Measurements from ENCODE around the gene NYAP2. TPM values are rescaled to one million over a fixed set of nuclear protein-coding genes. Genes with fewer than 3 reads are reported as not detected.

Gene NYAP2
- total RNA-seq, 1 donor from 2014 or later, result 1.5 TPM

- no peak for DNase-seq (ENCODE audit: low spot score)
These were observed 28.9 kb downstream of the NYAP2 start for GRCh38 chr2:225428360-225428759.

GRCh38 chr2:225429717-225430116, 30.2 kb downstream of the NYAP2 start:
- no peak for DNase-seq (ENCODE audit: low spot score)

GRCh38 chr2:225431105-225431863, 31.8 kb downstream of the NYAP2 start:
- DNase-seq (ENCODE audit: low spot score), result no peak

GRCh38 chr2:225434014-225434413, 34.5 kb downstream of the NYAP2 start:
- DNase-seq (ENCODE audit: low spot score), result no peak

GRCh38 chr2:225437319-225437718, 37.8 kb downstream of the NYAP2 start:
- no peak for DNase-seq (ENCODE audit: low spot score)

DNA sequence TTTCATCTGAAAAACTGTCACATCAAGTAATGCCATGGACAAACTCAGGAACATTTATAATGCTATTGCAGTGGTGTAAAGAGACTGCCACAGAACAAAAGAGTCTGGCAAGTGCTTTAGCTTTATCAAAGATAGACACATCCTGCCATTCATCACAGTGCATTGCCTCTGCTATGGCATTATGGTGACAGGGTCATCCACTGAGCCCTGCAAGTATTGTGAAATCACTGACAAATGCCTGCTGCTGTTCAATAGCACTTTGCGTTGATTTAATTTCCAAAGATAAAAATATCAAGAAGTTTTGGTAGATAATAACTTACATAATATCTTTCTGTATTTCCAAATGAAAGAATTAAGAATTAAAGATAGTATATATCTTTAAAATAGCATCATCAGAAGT, 38.7 kb downstream of the NYAP2 start:
- no peak for DNase-seq (ENCODE audit: low spot score)

DNA sequence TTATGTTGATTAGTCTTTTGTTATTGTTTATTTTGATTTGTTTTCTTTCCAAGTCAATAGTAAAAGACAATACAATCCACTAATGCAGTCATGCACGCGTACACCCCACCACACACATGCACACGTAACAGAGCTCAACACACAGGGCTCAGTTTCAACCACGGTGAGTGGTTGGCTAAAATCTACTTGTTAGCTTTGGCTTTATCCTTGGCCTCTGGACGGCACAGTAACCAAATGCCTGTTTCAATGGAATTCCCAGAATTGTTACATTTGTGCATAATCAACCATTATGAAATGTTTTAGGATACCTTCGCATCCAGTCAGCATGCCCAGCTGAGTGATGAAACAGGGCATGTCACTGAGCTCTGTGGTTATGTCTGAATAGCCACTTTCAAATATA, 53.2 kb downstream of the NYAP2 start:
- no peak for DNase-seq (ENCODE audit: low spot score)

DNA sequence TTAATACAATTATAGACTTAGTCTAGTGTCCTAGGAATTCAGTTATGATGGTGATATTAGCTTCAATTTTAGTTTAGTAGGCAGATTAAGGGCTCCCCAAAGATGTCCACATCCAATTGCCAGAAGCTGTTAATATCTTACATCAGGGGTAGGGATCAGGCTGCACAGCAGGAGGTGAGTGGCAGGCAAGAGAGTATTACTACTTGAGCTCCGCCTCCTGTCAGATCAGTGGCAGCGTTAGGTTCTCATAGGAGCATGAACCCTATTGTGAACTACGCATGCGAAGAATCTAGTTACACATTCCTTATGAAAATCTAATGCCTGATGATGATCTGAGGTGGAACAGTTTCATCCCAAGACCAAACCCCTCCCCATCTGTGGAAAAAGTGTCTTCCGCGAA, 54.9 kb downstream of the NYAP2 start:
- no peak for DNase-seq (ENCODE audit: low spot score)

- DNase-seq (ENCODE audit: low spot score), result no peak
These were observed 57.2 kb downstream of the NYAP2 start for GRCh38 chr2:225456619-225457260.

DNA sequence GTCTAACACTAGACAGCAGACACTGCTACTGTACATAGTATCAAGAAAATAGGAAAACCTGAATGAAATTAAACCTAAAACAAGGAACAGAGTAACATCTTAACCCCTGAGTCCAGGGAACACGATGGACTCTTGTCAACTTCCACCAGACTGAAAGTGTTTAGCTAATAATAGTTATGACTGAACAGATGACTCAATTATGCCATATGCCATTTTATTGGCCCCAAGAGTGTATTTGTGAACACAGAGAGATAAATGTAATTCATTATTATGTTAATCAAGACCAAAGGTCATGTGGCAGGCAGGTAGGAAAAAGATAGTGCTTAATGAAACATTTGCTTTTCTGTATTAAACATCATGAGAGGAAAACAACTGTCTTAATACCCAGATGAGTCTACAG, 58.0 kb downstream of the NYAP2 start:
- no peak for DNase-seq (ENCODE audit: low spot score)

DNA sequence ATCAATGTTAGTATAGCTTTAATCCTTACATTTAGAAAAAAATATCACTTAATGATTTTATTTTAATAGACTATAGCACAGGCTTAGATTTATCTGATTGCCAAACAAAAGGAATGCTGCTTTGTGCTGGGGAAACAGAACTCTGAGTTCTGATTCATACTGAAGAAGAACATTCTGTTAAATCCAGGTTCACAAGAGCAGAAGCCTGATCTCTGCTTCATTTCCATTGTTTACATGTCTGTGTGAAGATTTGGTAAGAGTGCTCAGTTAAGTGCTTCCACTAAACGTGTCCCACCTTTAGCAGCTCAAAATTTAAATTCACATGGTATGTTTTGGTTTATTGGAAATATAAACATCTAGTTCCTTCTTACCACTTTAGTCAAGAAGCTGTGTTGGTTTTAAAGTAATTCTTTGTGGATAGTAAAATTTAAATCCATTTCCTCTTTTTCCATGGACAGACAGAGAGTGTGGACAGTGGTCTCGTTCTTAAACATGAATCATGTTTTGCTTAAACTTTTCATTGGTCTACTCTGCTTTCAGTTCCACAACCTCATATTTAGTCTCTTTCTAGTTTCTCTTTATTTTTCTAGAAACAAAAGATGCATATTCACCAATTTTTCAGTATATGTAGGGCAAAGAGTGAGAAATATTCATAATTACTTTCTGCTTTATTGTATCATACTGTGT, 59.1 kb downstream of the NYAP2 start:
- no peak for DNase-seq (ENCODE audit: low spot score)

DNA sequence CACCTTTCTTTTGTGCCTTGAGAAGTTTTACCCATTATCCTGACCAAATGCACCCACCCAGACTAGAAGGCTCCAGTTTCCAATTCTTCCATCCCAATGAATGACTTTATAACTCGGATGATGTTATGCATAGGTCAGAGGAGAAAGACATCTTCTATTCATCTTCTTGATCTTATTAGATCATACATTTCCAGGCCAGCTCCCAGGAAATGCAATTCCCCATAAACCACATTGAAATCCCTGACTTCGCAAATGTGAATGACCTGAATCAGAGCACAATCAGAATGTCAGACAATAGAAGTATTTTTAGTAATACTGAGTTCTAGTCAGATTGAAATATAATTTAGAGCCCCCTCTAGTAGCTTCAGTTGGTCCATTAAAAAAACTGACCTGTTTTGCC, 62.9 kb downstream of the NYAP2 start:
- no peak for DNase-seq (ENCODE audit: low spot score)

GRCh38 chr2:225462945-225463344, 63.4 kb downstream of the NYAP2 start:
- DNase-seq (ENCODE audit: low spot score), result no peak

DNA sequence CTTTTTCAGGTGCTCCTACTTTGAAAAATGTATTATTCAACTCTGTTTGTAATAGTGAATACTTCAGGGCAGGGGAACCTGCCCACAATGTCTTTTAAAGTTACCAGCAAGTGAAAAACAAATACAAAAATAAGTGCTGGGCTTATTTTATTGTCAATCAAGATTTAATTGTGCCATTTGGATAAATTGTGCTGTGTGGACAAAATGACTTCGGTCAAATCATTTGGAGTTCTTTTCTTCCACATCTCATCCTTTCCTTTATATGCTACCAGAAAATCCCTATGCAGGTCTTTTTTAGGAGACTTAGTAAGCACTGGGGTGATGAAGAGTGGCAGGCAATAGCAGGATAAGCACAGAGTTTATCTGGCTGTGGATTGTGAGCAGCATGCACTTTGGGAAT, 63.9 kb downstream of the NYAP2 start:
- no peak for DNase-seq (ENCODE audit: low spot score)

DNA sequence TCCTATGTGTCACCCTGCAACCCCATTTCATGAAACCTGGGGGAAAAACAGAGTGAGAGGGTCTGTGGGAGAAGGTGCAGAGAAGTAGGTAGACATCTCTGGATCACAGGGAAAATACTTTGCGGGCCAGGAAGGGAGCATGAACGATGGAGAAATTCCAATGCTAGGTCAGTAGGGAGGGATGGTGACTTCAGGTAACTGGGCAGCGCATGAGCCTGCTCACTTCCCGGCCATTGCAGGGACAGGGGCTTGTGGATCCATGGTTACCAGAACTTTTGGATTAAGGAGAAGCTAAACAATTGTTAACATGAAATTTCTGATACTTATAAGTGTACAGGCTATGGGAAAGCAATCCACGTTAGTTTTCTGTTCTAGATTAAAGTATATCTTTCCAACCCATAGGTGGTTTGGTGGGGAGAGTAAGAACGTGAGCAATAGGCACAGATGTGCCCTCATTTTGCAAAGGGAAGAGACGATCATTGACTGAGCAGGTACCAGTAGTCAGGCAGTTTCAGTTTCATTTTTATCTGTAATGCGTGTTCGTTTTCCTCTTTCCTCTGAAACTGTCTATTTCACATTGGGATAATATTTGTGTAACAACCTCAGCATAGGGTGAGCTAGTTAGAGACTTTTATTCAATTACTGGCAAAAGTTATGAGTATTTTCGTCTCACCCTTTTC, 65.0 kb downstream of the NYAP2 start:
- DNase-seq (ENCODE audit: low spot score), result no peak

GRCh38 chr2:225465827-225466226, 66.3 kb downstream of the NYAP2 start:
- DNase-seq (ENCODE audit: low spot score), result no peak

- peak; percentile 45 for DNase-seq (ENCODE audit: low spot score)
These were observed 67.5 kb downstream of the NYAP2 start for GRCh38 chr2:225466891-225467604.

GRCh38 chr2:225468131-225468530, 68.6 kb downstream of the NYAP2 start:
- no peak for DNase-seq (ENCODE audit: low spot score)

DNA sequence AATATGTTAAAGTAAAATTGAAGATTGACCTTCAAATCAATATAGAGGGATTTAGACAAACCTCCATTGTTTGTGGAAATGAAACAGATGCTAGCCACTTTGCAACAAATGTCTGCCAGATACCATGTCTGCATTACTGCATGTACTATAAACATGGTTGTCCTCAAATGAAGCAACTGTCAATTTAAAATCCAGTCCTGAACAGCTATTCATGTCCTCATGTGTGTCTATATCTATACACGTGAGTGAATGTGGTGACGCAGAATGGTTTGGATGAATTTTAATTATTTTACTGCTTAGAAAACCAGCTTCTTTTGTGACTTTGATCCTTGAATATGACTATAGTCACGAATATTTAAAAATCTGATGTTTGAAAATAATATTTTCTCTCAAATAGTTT, 71.5 kb downstream of the NYAP2 start:
- no peak for DNase-seq (ENCODE audit: low spot score)

- DNase-seq (ENCODE audit: low spot score), result no peak
These were observed 72.0 kb downstream of the NYAP2 start for GRCh38 chr2:225471482-225471881.

GRCh38 chr2:225472161-225472560, 72.7 kb downstream of the NYAP2 start:
- no peak for DNase-seq (ENCODE audit: low spot score)

DNA sequence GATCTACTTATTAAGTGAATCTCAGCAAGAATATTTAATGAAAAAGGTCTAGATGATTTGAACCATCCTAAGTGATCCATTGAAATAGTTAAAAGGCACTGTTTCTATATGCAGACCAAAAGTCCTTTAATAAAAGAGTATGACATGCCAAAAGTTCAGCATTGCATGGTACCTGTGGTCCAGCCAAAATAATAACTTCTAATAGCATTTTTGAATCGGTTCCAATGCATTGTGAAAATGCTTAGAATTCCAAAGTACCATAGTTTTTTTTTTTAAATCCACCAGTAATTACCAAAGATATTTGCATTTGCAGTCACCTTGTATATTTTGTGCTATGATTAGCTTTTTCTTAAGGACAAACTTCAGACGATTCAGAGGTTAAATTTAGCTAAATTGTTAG, 79.9 kb downstream of the NYAP2 start:
- no peak for DNase-seq (ENCODE audit: low spot score)

All from ureter (tissue), 1 donor.